SK-N-SH (cell line): ENCODE measurements around the gene ZNF277. TPM values are rescaled to one million over a fixed set of nuclear protein-coding genes. Genes with fewer than 3 reads are reported as not detected.

Experiments used
- CTCF ChIA-PET: fragments of 300-600, 350-600 bp; formaldehyde crosslinking; extraction: SDS; loops from one replicate; lab custom pipeline; 2021; lab: Yijun Ruan, JAX
- POLR2A ChIA-PET: fragments of 350-600 bp; sonication (Branson Sonifier 250); formaldehyde crosslinking; extraction: SDS; loops from one replicate; lab custom pipeline; 2020; ENCODE audit warnings: antibody characterized with exemption, inconsistent platforms; lab: Yijun Ruan, JAX
- DNase-seq: peaks from one replicate; pipeline ENCODE4 v3.0.0; 2012
- H2AFZ ChIP-seq: fragments of 200-600 bp; sonication (generic); 2 replicates; pipeline ENCODE4 v1.8.1; 2016; ENCODE audit warnings: antibody characterized with exemption, mild to moderate bottlenecking, low read depth
- H3F3A ChIP-seq: fragments of 200-600 bp; sonication (generic); replicated peaks from 2 replicates; pipeline ENCODE3; 2016; ENCODE audit warnings: antibody characterized with exemption, mild to moderate bottlenecking; ENCODE audit not compliant: insufficient read depth
- H3K27ac ChIP-seq, 2 experiments: fragments of 200-500 bp in 1 of 2; fragments of 200-600 bp in 1 of 2; sonication (Bioruptor generic) in 1 of 2; sonication (generic), shearing (Covaris generic) in 1 of 2; 2 replicates each; pipeline versions ENCODE4 v1.5.1 to v1.6.1; 2014 to 2016; ENCODE audit warnings: low read depth in 2 of 2, inconsistent platforms in 1 of 2, low read length in 1 of 2, mild to moderate bottlenecking in 1 of 2, mixed read lengths in 1 of 2
- H3K27me3 ChIP-seq: fragments of 200-600 bp; sonication (generic), shearing (Covaris generic); 2 replicates; pipeline ENCODE4 v1.6.1; 2016; ENCODE audit warnings: mixed run types; ENCODE audit not compliant: insufficient read depth
- H3K36me3 ChIP-seq, 2 experiments: fragments of 200-500 bp in 1 of 2; fragments of 200-600 bp in 1 of 2; sonication (Bioruptor generic) in 1 of 2; sonication (generic) in 1 of 2; replicated peaks in 1 of 2; 2 replicates each; pipeline versions ENCODE3 to v1.5.1; 2014 to 2016; ENCODE audit warnings: low read length in 1 of 2, mild to moderate bottlenecking in 1 of 2; ENCODE audit not compliant: insufficient read depth in 2 of 2, control insufficient read depth in 1 of 2
- H3K4me1 ChIP-seq, 2 experiments: fragments of 200-500 bp in 1 of 2; fragments of 200-600 bp in 1 of 2; sonication (Bioruptor generic) in 1 of 2; sonication (generic), shearing (Covaris generic) in 1 of 2; 2 replicates each; pipeline versions ENCODE4 v1.5.1 to v1.6.1; 2014 to 2016; ENCODE audit warnings: low read depth in 1 of 2, low read length in 1 of 2, mixed run types in 1 of 2; ENCODE audit not compliant: insufficient read depth in 2 of 2, control insufficient read depth in 1 of 2
- H3K4me2 ChIP-seq: fragments of 200-600 bp; sonication (generic), shearing (Covaris generic); 2 replicates; pipeline ENCODE4 v1.6.1; 2017; ENCODE audit warnings: mixed run types
- H3K4me3 ChIP-seq, 2 experiments: fragments of 200-500 bp in 1 of 2; fragments of 200-600 bp in 1 of 2; sonication (Bioruptor generic) in 1 of 2; sonication (generic), shearing (Covaris generic) in 1 of 2; 2 replicates each; pipeline versions ENCODE4 v1.5.1 to v1.8.1; 2014 to 2016; ENCODE audit warnings: low read depth in 2 of 2, inconsistent platforms in 1 of 2, low read length in 1 of 2, mild to moderate bottlenecking in 1 of 2, mixed read lengths in 1 of 2, moderate library complexity in 1 of 2
- H3K79me2 ChIP-seq: fragments of 200-600 bp; sonication (generic); 2 replicates; pipeline ENCODE4 v1.8.1; 2017; ENCODE audit warnings: mild to moderate bottlenecking; ENCODE audit not compliant: insufficient read depth
- H3K9ac ChIP-seq: fragments of 200-600 bp; sonication (generic); 2 replicates; pipeline ENCODE4 v1.6.1; 2017; ENCODE audit warnings: mixed run types
- H3K9me2 ChIP-seq: fragments of 200-600 bp; sonication (generic); 2 replicates; pipeline ENCODE4 v1.6.1; 2017; ENCODE audit warnings: mixed run types
- H3K9me3 ChIP-seq: fragments of 200-600 bp; sonication (generic); 2 replicates; pipeline ENCODE4 v1.6.1; 2017; ENCODE audit warnings: mixed run types, mild to moderate bottlenecking, moderate library complexity
- H4K20me1 ChIP-seq: fragments of 200-600 bp; sonication (generic); 2 replicates; pipeline ENCODE4 v1.6.1; 2017; ENCODE audit warnings: mild to moderate bottlenecking, mixed run types; ENCODE audit not compliant: insufficient read depth
- CTCF ChIP-seq: fragments of 200-600 bp; sonication (generic); IDR thresholded peaks from 2 replicates; pipeline ENCODE4 v1.6.1; 2017; ENCODE audit warnings: antibody characterized with exemption, mild to moderate bottlenecking, moderate library complexity
- ELF1 ChIP-seq: IDR thresholded peaks from 2 replicates; pipeline ENCODE4 v1.4.0; 2012
- EP300 ChIP-seq, 2 experiments: IDR thresholded peaks; 2 replicates each; pipeline versions ENCODE4 v1.4.0 to v1.6.1; 2012; ENCODE audit warnings: borderline replicate concordance in 1 of 2, low read depth in 1 of 2, low read length in 1 of 2
- EZH2phosphoT487 ChIP-seq: fragments of 200-600 bp; sonication (generic); IDR thresholded peaks from 2 replicates; pipeline ENCODE4 v1.6.1; 2017; ENCODE audit warnings: low read depth, mixed run types, mild to moderate bottlenecking, antibody characterized with exemption, moderate library complexity, borderline replicate concordance
- FOSL2 ChIP-seq: IDR thresholded peaks from 2 replicates; pipeline ENCODE4 v1.4.0; 2012; ENCODE audit warnings: low read depth, mild to moderate bottlenecking, moderate library complexity, borderline replicate concordance
- FOXJ3 ChIP-seq: sonication (generic); formaldehyde crosslinking; IDR thresholded peaks from 2 replicates; pipeline ENCODE4 v1.5.1; 2020; ENCODE audit warnings: mild to moderate bottlenecking, missing genetic modification reagents
- GABPA ChIP-seq: IDR thresholded peaks from 2 replicates; pipeline ENCODE4 v1.4.0; 2012; ENCODE audit warnings: low read depth, mild to moderate bottlenecking
- JUND ChIP-seq: IDR thresholded peaks from 2 replicates; pipeline ENCODE4 v1.4.0; 2012
- NFIC ChIP-seq: IDR thresholded peaks from 2 replicates; pipeline ENCODE4 v1.4.0; 2012; ENCODE audit warnings: borderline replicate concordance
- PBX3 ChIP-seq: IDR thresholded peaks from 2 replicates; pipeline ENCODE4; 2012
- RCOR1 ChIP-seq: fragments of 150-350 bp; IDR thresholded peaks from 2 replicates; pipeline ENCODE4 v1.6.1; 2017; ENCODE audit warnings: antibody characterized with exemption, low read length
- SIN3A ChIP-seq: IDR thresholded peaks from 2 replicates; pipeline ENCODE4 v1.6.1; 2012; ENCODE audit warnings: low read depth, mild to moderate bottlenecking, low read length, moderate library complexity, borderline replicate concordance
- SMC3 ChIP-seq: IDR thresholded peaks from 2 replicates; pipeline ENCODE4 v1.6.1; 2012; ENCODE audit warnings: low read depth, low read length, improper control_type of control experiment
- TAF1 ChIP-seq: IDR thresholded peaks from 2 replicates; pipeline ENCODE4 v1.6.1; 2012; ENCODE audit warnings: low read depth, mild to moderate bottlenecking, low read length, moderate library complexity, borderline replicate concordance
- TEAD4 ChIP-seq: IDR thresholded peaks from 2 replicates; pipeline ENCODE4 v1.4.0; 2012; ENCODE audit warnings: mild to moderate bottlenecking, borderline replicate concordance; ENCODE audit not compliant: insufficient read depth
- USF2 ChIP-seq: fragments of 150-350 bp; IDR thresholded peaks from 2 replicates; pipeline ENCODE4 v1.6.1; 2017; ENCODE audit warnings: antibody characterized with exemption, low read length, low read depth, borderline replicate concordance
- WGBS: methylation state at CpG from one replicate; pipeline ENCODE4 v1.1.6; 2017; ENCODE audit warnings: low lambda C conversion rate; 5-methylcytosine and 5-hydroxymethylcytosine counted together
- polyA plus RNA-seq, 3 experiments: library from polyadenylated mRNA; depleted of rRNA; stranded (reverse); fragments of >200 nt; gene quantifications; 2 replicates each; pipeline ENCODE4 v1.2.3, GENCODE V29; 2012
- TF ChIP-seq, protein P1 (sequence below): IDR thresholded peaks from 2 replicates; pipeline ENCODE4 v1.4.0; 2012; ENCODE audit warnings: low read depth
- TF ChIP-seq, protein P2 (sequence below): fragments of 150-350 bp; IDR thresholded peaks from 2 replicates; pipeline ENCODE4 v1.6.1; 2016; ENCODE audit warnings: mild to moderate bottlenecking, low read depth, low read length
- TF ChIP-seq, protein P3 (sequence below): IDR thresholded peaks from 2 replicates; pipeline ENCODE4 v1.4.0; 2012; ENCODE audit warnings: low read depth, borderline replicate concordance
- TF ChIP-seq, protein P4 (sequence below): IDR thresholded peaks from 2 replicates; pipeline ENCODE4 v1.6.1; 2012; ENCODE audit warnings: mild to moderate bottlenecking, low read depth, low read length, moderate library complexity

ZNF277 gene
- polyA plus RNA-seq, 1 of the 3 experiments (the other 2 are of a cell fraction), result 11.5 TPM

- no peak overlapping the region for H3K4me3 ChIP-seq
- POLR2A ChIA-PET, result no interaction called here
- H3F3A ChIP-seq, result no peaks in the 10 kb centered on the region
Measured at GRCh38 chr7:112286250-112287086, 80.0 kb downstream of the ZNF277 start.

More at GRCh38 chr7:112286250-112287086, 80.0 kb downstream of the ZNF277 start:
- WGBS, result 57% methylated on average over 5 of the region's 5 CpGs
- Histone ChIP-seq H3K9me2 (no peaks in the 10 kb centered on the region), H3K27ac (peak overlapping the region in 1 of 2 experiments; percentile 2; a peak in 2 of 4 replicates), H3K36me3 (peaks cover 3% of the 10 kb centered on the region in 2 experiments), H2AFZ (no peak overlapping the region), H3K27me3 (no peaks in the 10 kb centered on the region), H3K9me3 (no peaks in the 10 kb centered on the region), H3K4me1 (peaks cover 12 to 16% of the 10 kb centered on the region in 2 experiments; a peak in 3 of 4 replicates), H4K20me1 (no peaks in the 10 kb centered on the region), H3K9ac (no peak overlapping the region)
- peak; percentile 15 for DNase-seq
- no peak for TF ChIP-seq NFIC
- TF ChIP-seq FOSL2, result no peak
- TF ChIP-seq CTCF, result no peak
- no peak for TF ChIP-seq PBX3
- TF ChIP-seq EZH2phosphoT487, result no peak
- TF ChIP-seq, protein P1, sequence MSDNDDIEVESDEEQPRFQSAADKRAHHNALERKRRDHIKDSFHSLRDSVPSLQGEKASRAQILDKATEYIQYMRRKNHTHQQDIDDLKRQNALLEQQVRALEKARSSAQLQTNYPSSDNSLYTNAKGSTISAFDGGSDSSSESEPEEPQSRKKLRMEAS, result no peak
- TF ChIP-seq EP300 (IDR thresholded peaks at IDR 0.05; ENCODE audit: borderline replicate concordance in 1 of 2, low read depth in 1 of 2, low read length in 1 of 2), result no peak
- TF ChIP-seq SIN3A, result no peak
- TF ChIP-seq, protein P2, sequence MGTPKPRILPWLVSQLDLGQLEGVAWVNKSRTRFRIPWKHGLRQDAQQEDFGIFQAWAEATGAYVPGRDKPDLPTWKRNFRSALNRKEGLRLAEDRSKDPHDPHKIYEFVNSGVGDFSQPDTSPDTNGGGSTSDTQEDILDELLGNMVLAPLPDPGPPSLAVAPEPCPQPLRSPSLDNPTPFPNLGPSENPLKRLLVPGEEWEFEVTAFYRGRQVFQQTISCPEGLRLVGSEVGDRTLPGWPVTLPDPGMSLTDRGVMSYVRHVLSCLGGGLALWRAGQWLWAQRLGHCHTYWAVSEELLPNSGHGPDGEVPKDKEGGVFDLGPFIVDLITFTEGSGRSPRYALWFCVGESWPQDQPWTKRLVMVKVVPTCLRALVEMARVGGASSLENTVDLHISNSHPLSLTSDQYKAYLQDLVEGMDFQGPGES, result no peak
- no peak for TF ChIP-seq USF2
- TF ChIP-seq, protein P3, sequence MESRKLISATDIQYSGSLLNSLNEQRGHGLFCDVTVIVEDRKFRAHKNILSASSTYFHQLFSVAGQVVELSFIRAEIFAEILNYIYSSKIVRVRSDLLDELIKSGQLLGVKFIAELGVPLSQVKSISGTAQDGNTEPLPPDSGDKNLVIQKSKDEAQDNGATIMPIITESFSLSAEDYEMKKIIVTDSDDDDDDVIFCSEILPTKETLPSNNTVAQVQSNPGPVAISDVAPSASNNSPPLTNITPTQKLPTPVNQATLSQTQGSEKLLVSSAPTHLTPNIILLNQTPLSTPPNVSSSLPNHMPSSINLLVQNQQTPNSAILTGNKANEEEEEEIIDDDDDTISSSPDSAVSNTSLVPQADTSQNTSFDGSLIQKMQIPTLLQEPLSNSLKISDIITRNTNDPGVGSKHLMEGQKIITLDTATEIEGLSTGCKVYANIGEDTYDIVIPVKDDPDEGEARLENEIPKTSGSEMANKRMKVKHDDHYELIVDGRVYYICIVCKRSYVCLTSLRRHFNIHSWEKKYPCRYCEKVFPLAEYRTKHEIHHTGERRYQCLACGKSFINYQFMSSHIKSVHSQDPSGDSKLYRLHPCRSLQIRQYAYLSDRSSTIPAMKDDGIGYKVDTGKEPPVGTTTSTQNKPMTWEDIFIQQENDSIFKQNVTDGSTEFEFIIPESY, result no peak
- no peak for TF ChIP-seq FOXJ3 (CRISPR knock-in tag)
- TF ChIP-seq SMC3, result no peak
- TF ChIP-seq TAF1, result no peak
- TF ChIP-seq ELF1, result no peak
- no peak for TF ChIP-seq JUND
- TF ChIP-seq GABPA, result no peak
- TF ChIP-seq RCOR1, result no peak
- TF ChIP-seq, protein P4, sequence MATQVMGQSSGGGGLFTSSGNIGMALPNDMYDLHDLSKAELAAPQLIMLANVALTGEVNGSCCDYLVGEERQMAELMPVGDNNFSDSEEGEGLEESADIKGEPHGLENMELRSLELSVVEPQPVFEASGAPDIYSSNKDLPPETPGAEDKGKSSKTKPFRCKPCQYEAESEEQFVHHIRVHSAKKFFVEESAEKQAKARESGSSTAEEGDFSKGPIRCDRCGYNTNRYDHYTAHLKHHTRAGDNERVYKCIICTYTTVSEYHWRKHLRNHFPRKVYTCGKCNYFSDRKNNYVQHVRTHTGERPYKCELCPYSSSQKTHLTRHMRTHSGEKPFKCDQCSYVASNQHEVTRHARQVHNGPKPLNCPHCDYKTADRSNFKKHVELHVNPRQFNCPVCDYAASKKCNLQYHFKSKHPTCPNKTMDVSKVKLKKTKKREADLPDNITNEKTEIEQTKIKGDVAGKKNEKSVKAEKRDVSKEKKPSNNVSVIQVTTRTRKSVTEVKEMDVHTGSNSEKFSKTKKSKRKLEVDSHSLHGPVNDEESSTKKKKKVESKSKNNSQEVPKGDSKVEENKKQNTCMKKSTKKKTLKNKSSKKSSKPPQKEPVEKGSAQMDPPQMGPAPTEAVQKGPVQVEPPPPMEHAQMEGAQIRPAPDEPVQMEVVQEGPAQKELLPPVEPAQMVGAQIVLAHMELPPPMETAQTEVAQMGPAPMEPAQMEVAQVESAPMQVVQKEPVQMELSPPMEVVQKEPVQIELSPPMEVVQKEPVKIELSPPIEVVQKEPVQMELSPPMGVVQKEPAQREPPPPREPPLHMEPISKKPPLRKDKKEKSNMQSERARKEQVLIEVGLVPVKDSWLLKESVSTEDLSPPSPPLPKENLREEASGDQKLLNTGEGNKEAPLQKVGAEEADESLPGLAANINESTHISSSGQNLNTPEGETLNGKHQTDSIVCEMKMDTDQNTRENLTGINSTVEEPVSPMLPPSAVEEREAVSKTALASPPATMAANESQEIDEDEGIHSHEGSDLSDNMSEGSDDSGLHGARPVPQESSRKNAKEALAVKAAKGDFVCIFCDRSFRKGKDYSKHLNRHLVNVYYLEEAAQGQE, result no peak
- no peak for TF ChIP-seq TEAD4
- TF ChIP-seq, all 33 proteins: peak for 0
- CTCF ChIA-PET, result no interaction called here
- Histone ChIP-seq H3K79me2 (no peaks in the 10 kb centered on the region), H3K4me2 (no peak overlapping the region)
